Stimulated activated CD4-positive, alpha-beta T cell treated with anti-CD3 and anti-CD28 coated beads, Interleukin-15, amount 100 ng/mL, for 24 hours (primary cell): ENCODE measurements around the gene GMDS.

Experiments
- DNase-seq: peaks from one replicate; pipeline ENCODE4 v3.0.0-alpha.2; 2020

Gene GMDS

DNA sequence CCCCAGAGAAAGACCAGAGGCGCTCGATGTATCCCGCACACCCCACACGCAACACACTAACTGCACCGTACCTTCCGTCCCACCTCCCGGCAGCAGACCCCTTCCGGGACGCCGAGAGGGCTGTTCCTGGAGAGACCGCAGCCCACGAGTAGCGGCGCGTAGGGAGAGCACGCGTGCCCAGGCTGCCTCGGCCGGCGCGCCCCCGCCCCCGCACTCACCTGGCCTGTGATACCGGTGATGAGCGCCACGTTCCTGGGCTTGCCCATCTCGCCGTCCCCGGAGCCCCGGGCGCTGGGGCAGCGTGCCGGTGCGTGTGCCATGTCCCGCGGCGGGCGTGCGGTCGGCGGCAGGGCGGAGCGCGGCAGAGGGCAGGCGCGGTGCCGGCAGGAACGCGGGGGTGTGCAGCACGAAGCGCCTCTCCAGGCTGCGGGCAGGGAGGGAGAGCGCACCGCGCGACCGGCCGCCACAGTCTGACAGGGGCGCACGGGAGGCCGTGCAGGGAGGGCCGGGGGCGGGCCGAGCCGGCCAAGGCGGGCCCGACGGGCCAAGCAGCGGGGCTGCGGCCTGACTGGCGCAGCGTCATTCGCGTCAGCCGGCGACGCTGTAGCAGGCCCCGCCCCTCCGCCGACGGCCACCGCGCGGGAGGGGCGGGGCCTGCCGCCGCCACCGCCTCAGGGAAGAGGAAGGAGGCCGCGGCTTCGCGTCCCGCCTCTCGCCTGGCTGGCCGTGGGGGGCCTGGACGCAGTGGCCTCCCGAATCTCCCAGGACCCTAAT is at the start of gene GMDS:
Gene GMDS, minus strand, starts transcription at position 503 of the 774 bp plus-strand sequence.
- DNase-seq: peak; percentile 87

DNA sequence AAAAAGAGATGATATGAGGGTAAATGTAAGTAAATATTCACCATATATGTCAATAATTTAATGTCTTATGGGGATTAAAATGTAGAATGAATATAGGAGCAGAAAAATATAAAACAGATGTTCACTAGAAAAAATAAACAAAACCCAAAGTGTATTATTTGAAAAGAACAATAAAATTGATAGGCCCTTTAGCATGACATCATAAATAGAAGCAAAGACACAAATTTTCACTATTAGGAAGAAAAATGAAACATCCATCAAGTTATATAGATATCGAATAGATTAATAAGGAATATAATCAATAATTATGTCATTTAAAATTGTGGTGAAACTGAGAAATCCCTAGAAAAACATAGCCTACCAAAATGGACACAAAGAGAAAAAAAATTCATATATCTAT is 40.1 kb upstream of the GMDS start:
- no peak for DNase-seq

DNA sequence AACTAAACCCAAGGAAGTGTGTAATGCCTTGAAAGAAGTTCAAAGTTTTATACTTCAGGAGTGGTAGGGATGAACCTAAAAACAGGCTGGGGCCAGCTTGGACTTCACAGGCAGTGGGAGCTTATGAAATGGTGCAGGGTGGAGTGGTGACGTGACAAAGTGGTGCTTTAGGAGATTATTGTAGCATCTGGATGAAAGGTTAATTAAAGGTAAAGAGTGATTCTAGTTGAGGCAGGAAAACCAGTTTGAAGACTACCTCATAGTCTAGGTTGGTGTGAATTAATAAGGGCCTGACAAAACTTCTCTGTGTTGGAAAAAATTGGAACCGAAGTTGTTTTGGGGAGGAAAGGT is 30.5 kb upstream of the GMDS start:
- no peak for DNase-seq

DNA sequence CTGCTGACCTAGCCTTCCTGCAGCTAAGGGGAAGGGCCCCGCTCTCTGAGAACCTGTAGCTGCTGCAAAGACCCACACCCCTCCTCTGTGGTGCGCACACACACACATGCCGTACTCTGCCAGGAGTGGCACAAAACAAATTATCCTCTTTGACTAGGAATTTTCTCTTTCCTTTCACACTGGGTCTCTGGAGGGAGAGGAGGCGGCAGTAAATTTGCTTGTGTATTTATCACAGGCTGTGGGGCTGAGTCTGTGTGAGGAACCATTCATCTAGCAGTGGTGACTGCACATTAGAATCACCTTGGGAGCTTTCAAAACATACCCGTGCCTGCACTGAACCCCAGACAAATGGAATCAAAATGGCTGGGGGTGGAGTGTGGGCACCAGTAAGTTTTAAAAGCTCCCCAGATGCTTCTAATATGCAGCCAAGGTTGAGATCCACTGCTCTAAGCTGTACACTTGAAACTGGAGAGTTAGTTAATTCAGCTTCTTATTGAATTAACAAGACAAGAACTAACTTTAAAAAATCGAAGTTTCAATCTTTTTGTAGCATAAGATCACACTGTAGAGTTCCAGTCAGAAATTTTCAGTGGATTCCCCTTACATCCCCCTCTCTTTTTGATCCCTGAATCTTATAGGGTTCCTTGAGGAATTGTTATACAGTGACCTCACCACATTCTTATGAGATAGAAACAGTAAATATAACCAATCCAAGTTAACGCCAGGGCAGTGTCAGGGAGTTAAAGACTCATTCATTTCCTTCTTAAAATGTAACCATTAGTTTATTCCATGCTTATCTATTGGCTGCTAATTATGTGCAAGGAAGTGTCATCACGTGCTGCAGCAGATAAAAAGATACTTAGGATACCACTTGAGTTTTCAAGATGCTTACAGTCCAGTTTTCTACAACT is 29.8 kb upstream of the GMDS start:
- no peak for DNase-seq

DNA sequence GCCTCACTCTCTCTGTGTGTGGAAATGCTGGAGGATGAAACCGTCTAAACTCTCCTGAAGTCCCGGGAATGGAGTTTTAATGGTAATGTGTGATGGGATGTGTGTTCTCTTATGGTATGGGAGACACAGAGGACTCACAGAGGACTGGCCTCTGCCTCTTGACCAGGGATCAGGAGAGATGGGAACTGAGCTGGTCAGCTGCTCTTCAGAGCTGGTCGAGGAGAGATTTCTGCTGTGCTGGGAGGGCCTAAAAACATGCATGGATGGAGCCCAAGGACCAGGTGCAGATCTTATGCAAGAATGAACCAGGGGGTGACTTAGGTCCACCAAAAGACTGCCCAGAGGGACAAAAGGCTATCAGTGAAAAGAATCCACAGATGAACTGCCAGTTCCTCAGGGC is 27.3 kb upstream of the GMDS start:
- DNase-seq: no peak

DNA sequence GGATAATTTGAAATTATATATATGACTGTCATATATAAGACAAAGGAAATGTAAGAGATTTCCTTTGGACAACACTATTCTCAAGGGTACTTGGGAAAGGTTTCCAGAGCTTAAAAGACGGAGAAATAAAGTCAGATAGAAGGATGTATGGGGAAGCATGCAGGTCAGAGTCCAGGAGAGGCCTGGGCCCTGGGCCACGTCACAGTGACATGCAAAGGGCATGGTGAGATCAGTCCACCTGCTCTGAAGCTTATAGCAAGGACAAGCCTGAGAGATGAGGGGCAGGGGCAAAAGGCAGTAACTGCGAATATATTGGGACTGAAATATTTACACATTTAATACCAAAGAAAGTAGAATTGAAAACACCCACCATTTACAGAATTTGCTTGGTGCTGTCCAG is 24.6 kb upstream of the GMDS start:
- no peak for DNase-seq

DNA sequence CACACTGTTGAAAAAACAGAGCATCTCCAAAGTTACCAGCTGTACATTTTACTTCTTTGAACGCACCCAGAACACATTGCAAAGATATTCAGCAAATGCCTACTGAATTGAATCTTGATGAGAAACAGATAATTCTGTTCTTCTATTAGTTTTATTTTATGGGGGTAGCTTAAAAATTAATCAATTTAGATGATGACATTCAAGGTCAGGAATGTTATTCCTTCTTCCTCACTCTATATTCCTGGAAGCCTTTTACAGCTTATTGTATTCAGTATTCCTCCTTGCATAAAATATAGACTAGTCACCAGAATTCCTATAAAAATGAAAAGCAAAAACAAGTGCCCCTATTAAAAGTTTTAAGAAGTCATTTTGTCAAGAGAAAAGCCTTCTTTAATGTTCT is 21.4 kb upstream of the GMDS start:
- DNase-seq: no peak

DNA sequence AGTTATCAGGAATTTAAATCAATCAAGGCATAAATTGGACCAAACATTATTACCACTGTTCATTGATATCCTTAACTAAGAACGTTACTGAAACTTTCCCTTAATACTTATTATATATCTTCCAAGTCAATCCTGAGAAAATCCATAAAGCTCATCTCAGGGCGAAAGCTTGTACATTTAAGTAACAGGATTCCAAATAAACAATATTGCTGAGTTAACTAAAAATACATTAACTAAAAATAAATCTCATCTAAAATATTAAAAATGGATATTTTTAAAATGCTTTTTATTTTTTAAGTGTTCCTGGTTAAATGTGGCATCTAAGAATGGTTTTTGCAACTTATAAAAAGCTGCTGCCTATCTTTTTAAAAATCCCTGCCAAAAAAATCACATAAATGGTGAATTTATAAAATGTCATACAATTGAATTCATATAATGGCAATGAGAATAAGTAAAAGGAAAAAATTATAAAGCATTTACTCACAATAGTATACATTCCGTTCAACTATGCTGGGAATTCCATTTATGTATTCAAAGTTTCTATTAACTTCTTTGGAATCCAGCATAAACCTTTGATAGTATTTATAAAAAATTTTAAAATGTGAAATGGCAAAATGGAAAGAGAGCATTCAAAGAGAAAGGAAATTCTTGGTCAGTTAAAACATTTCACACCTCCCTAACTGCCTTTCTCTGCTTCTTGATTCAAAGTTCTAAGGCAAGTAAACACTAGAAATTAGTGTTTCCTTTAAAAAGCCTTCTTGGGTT is 20.8 kb upstream of the GMDS start:
- DNase-seq: no peak

DNA sequence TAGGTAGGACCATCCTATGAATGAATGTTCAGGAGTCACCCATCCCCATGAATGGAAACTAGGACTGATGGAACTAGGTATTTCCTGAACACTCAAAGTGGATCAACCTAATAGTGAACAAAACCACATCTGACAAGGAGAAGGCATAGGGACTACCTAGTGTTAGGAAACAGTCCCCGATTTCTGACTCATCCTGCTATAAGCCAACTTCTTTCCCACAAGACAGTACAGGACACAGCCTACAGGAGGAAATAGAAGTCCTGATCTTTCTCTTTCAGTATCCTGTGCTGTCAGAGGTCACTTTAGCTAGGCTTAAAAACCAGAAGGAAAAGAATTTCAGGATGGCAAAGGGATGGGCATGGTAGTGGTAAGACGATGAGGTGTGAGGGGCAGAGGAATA is 19.5 kb upstream of the GMDS start:
- no peak for DNase-seq

DNA sequence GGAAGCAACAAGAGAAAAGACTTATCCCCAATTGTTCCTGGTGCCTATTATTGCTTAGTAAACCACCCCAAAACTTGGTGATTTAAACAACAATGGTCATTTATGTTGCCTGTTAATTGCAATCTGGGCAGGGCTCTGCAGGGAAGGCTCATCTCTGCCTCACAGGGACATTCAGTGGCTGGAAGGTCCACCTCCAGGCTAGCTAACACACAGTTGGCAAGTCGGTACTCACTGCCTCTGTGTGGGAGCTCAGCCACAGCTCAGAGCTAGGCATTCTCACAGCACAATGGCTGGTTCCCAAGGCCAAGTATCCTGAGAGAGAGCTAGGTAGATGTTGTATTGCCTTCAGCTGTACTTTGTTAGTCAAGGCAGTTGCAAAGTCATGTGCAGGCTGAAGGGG is 18.5 kb upstream of the GMDS start:
- no peak for DNase-seq

DNA sequence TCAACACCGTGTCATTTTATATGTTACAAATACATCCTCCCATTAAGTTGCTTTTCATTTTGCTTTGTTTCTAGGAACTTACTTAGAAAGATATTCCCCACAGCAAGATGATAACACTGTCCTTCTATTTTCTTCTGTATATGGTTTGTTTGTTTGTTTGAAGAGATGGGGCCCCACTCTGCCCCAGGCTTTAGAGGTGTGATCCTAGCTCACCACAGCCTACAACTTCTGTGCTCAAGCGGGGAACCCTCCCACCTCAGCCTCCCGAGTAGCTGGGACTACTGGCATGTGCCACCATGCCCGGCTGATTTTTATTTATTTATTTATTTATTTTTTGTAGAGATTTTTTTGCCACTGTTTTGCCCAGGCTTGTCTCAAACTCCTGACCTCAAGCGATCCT is 14.2 kb upstream of the GMDS start:
- DNase-seq: no peak

DNA sequence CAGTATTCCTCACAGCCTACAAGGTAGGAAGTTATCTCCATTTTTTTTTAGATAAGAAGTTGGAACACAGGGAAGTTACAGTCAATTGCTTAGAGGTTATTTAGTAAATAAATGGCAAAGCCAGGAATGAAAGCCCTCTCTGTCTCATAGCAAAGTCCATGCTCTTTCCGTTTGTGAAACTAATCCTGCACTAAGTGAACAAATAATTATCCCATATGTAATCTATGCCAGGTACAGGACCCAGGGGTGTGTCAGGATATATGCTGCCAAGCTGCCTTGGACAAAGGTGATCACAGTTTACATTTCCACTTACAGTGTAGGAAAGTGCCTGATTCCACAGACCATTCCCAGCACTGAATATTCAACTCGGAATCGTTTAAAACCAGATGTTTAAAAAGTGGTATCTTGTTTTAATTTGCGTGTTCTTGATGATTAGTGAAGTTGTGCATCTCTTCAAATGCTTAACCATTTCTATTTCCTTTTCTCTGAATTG is 13.6 kb upstream of the GMDS start:
- DNase-seq: no peak

DNA sequence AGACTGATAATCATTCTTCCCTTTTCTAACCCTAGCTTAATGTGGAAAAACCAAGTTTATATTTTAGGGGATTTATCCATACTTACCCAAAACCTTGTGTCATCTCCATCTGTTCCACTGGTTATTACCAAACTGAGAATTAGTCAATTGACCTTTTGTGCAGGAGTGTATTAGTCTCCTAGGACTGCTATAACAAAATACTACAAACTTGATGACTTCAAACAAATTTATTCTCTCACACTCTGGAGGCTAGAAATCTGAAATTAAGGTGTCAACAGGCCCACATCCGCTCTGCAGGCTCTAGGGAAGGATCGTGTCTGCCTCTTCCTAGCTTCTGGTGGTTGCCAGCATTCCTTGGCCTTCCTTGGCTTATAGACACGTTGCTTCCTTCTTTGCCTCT is 12.7 kb upstream of the GMDS start:
- no peak for DNase-seq

DNA sequence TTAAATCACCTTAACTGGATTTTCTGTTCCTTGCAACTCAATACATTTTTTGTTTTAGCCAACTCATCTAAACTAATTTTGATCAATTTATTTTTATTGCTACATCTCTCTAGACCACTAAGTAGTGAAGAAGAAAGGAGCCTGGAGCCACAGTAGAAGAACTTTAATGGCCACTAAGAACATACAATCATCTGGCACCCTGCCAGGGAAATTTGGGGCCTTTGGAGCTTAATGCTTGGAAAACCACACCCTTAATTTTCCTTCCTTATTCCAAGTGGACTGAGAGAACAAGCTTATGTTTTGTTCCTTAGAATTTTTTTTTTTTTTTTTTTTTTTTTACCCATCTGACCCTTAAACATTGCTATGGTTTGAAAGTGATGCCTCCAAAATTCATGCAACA is 12.0 kb upstream of the GMDS start:
- DNase-seq: no peak

DNA sequence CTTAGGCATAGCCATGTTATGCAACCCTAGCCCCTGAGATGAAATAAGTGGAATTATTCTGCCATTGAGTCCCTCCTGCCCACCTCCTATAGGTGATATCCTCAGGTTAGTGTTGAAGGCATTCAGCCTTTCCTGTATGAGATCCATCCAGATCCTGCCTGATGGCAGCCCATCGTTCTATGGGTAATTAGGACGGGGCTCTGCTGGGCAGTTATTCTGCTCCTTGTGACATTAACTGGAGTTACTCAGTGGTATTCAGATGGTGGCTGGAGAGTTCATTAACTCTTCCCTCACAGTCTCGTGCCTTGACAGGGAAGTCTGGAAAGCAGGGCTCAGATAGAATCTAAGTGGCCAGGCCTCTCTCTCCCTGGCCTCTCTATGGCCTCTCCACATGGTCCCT is 9.3 kb upstream of the GMDS start:
- DNase-seq: no peak

DNA sequence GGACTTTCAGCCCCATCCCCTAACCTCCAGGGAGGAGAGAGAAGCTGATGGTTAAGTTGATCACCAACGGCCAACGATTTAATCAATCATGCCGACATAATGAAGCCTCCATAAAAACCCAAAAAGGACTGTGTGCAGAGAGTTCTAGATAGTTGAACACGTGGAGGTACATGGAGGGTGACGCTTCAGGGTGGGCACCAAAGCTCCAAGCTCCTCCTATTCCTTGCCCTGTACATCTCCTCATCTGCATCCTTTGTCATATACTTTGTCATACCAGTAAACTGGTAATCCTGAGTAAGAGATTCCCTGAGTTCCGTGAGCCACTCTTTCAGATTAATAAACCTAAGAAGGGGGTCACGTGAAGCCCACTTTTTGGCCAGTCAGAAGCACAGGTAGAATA is 3.7 kb upstream of the GMDS start:
- no peak for DNase-seq

DNA sequence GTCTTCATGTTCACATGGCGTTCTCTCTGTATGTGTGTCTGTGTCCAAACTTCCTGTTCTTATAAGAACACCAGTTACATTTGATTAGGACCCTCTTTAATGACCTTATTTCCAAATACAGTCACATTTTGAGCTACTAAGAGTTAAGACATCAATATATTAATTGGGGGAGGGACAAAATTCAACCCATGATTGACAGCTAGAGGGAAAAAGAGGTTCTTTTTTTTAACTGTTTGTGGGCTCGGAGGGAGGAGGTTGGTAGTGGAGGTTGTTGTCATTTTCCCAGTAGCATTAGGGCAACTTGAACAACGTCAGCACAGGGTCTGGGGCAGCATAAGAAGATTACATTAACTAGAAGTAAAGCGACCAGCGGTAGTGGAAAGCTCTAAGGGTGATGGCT is 2.3 kb upstream of the GMDS start:
- DNase-seq: no peak

DNA sequence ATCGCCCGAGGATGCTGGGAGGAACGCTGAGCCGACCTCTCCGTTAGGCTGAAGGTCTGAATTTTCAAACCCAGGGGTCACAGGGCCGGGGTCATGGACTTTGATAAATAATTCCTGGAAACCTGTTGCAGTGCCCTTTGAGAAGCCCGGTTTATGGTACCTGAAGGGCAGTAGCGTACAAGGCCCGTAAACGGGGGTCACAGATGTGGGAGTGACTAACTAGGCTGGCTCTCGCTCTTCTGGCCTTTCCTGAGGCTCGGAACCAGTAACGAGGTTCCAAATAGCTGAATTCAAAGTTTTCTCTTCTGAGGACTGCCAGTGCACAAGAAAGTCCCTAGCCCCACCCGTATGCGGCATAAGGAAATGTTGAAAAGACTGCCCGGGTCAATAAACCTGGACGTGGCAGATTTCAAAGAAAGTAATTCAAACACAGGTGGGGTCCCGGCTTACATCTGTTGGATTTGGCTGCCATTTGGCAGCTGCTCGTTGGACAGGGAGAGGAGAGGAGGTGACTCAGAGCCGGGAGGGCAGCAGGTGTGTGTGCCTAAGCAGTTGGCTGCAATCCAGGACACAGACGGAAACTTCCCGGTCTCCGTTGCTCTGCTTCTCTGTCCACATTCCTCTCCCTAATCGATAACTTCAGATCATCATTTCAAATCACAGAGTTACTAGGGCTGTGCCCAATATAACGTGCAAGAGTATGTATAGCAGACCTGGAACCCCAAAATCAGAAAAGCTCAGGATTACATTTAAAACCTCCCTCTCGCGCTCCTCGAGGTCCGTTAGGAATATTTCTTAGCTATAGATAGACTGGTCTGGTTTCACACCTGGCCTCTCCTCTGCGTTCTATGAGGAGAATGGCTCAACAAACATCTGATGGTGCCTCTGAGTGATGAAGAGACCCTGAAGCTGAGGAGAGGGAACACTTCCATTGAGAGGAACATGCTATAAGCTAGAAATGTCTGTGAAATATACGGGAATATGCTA is 765 bp upstream of the GMDS start:
- DNase-seq: peak; percentile 62

DNA sequence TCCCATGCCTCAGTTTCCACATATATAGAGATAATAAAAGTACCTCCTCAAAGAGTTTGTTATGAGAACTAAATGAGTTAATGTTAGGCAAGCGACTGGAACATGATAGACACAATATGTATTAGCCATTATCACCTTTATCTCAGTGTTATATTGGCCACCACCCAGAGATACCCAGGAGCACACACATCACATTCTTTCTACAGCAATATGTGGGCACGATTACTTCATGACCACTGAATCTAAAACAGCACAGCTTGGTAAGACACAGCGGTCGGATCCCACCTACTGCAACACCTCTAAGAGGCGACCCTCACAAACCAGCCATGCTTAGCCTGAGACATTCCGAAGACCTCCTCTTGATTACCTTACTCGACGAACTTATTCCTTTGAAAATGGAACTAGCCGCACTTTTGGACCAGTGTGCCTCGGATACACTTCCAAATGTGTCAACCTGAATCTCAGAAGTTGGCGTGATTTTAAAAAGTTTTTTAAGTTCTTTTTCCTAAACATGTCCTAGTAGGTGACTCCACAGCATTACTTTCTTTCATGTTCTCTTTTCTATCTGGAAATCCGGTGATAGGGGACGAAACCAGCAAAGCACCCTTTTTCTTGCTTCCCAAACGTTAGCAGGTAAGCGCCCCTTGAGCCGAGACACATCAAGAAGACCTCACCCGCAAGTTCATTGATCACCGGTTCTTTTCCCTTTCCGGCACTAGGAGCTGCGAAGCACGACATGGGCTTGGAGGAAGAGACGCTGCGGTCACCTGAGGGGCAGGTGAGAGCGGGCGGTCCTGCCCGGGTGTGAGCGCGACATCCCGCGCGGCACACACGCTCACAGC is 923 bp downstream of the GMDS start:
- no peak for DNase-seq

DNA sequence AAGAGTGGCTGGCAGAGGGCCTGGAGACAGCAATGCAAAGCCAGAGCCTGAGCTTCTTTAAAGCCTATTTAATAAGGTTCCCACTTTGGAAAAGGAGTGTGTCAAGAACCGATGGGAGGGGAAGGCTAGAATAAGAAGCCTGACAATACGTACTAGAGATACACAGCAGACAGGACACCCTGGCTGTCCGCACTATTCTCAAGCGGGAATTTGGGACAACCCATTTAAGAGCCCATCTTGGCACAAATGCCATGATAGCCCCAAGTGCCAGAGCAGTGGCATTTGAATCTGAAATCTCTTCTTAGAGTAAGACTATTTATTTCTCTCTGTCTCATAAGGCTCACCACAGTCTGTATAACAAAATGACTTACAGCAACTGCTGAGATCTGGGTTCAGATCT is 3.1 kb downstream of the GMDS start:
- DNase-seq: no peak

DNA sequence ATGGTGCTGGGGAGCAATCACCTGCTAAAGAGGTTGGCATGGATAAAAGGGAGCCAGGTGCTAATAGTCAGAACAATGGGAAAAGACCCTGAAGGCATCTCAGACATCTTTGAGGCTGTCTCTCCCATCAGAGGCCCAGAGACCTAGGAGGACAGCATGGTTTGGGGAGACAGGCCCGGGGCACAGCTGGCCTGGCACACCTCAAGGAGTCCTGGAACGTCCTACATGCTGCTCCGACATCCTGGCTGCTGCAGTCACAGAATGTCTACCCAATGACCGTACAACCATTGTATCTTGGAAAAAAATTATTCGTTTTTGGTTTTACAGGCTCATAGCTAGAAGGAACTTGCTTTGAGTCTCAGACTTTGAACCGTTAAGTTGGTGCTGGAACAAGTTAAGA is 4.4 kb downstream of the GMDS start:
- DNase-seq: no peak
